Left lung (tissue), 10 donors: ENCODE data around the gene TSPYL6. TPM values are rescaled to one million over a fixed set of nuclear protein-coding genes. Genes with fewer than 3 reads are reported as not detected.

Experiments used
- ATAC-seq: fragments of 200-7000 bp; cut with Tn5 transposase; one replicate; pipeline ENCODE4 v1.9.1; 2020; ENCODE audit warnings: moderate library complexity
- DNase-seq, 4 donors: peaks; one replicate each; pipeline ENCODE4 v3.0.0-alpha.2; 2013 to 2020
- H3K27ac ChIP-seq, 2 donors: fragments of 200-600 bp; sonication (generic) in 1 of 2; one replicate each; pipeline versions ENCODE4 v1.5.0 to v1.8.0; 2020 to 2021
- H3K27me3 ChIP-seq, 2 donors: fragments of 200-600 bp; sonication (generic) in 1 of 2; one replicate each; pipeline versions ENCODE4 v1.5.0 to v1.8.0; 2020 to 2021
- H3K36me3 ChIP-seq, 2 donors: fragments of 200-600 bp; sonication (generic) in 1 of 2; one replicate each; pipeline versions ENCODE4 v1.5.0 to v1.8.0; 2020 to 2021
- H3K4me1 ChIP-seq, 2 donors: fragments of 200-600 bp; one replicate each; pipeline ENCODE4 v1.8.0; 2021
- H3K4me3 ChIP-seq, 2 donors: fragments of 200-600 bp; sonication (generic) in 1 of 2; one replicate each; pipeline versions ENCODE4 v1.5.0 to v1.8.0; 2020 to 2021; ENCODE audit warnings: mild to moderate bottlenecking in 1 of 2
- H3K9me3 ChIP-seq, 2 donors: fragments of 200-600 bp; sonication (generic) in 1 of 2; one replicate each; pipeline versions ENCODE4 v1.5.0 to v1.8.0; 2020 to 2021
- CTCF ChIP-seq, 2 donors: fragments of 200-600 bp; sonication (generic) in 1 of 2; IDR thresholded peaks; one replicate each; pipeline versions ENCODE4 v1.5.0 to v1.8.0; 2021; ENCODE audit warnings: antibody characterized with exemption in 2 of 2
- intact Hi-C, 2 donors: fragments of 100-400 bp; cut with DNase I; formaldehyde crosslinking; loops; one replicate each; pipeline versions ENCODE4 v1.11.2 to v1.14.2; 2022
- polyA plus RNA-seq, 6 donors: library from polyadenylated mRNA; unstranded; fragments of 120-200 nt; gene quantifications; one replicate each; pipeline ENCODE4 v1.2.1, GENCODE V29; 2013; ENCODE audit not compliant: insufficient read length in 6 of 6
- total RNA-seq, 2 donors: library from RNA; stranded (reverse); fragmentation: NEBNext Ultra II Directional; extraction: Animal tissue kit (Norgen Biotek cat#: 25700); gene quantifications; one replicate each; pipeline ENCODE4 v1.2.1, GENCODE V29; 2021
- donor health status: DM: no; HTN: yes; CAD: no.
- donor health status: DM: no; HTN: no; CAD: no.

TSPYL6 gene
- total and polyA plus RNA-seq, 8 donors, result 0.07 to 0.21 (median 0.11) TPM; not detected in 2

GRCh38 chr2:54259413-54260240 is 3.6 kb upstream of the TSPYL6 start:
- intact Hi-C loops, result no loop called here
- no peak for ATAC-seq
- Histone ChIP-seq H3K36me3 (no peaks in the 10 kb centered on the region), H3K27ac (no peak overlapping the region), H3K4me3 (no peak overlapping the region), H3K27me3 (no peaks in the 10 kb centered on the region), H3K9me3 (peaks cover 0 to 11% of the 10 kb centered on the region in 2 donors), H3K4me1 (no peaks in the 10 kb centered on the region)
- DNase-seq, result no peak
- no peak for TF ChIP-seq CTCF (IDR thresholded peaks at IDR 0.05)

- ATAC-seq (no peak), DNase-seq (no peak)
- Histone ChIP-seq H3K4me1 (no peaks in the 10 kb centered on the region), H3K9me3 (peaks cover 0 to 7% of the 10 kb centered on the region in 2 donors), H3K4me3 (no peak overlapping the region), H3K36me3 (no peaks in the 10 kb centered on the region), H3K27me3 (no peaks in the 10 kb centered on the region), H3K27ac (no peak overlapping the region)
- intact Hi-C loops, result no loop called here
- no peak for TF ChIP-seq CTCF (IDR thresholded peaks at IDR 0.05)
Observed at GRCh38 chr2:54258166-54258565, 2.1 kb upstream of the TSPYL6 start.

- Histone ChIP-seq H3K4me1 (no peaks in the 10 kb centered on the region), H3K27me3 (no peaks in the 10 kb centered on the region), H3K27ac (no peak overlapping the region), H3K4me3 (no peak overlapping the region), H3K36me3 (no peaks in the 10 kb centered on the region), H3K9me3 (peaks cover 0 to 7% of the 10 kb centered on the region in 2 donors)
- ATAC-seq (no peak), DNase-seq (peak in 1 of 4 donors; percentile 68)
- intact Hi-C loops, result no loop called here
- no peak for TF ChIP-seq CTCF (IDR thresholded peaks at IDR 0.05)
Observed at GRCh38 chr2:54255230-54256090, 569 bp downstream of the TSPYL6 start.

GRCh38 chr2:54254180-54254579 is 1.8 kb downstream of the TSPYL6 start:
- no peaks in the 10 kb centered on the region for H3K36me3 ChIP-seq
- H3K4me3 ChIP-seq, result no peak overlapping the region
- H3K27me3 ChIP-seq, result no peaks in the 10 kb centered on the region
- no peak for TF ChIP-seq CTCF (IDR thresholded peaks at IDR 0.05)
- no peaks in the 10 kb centered on the region for H3K4me1 ChIP-seq
- no peak overlapping the region for H3K27ac ChIP-seq
- DNase-seq (no peak), ATAC-seq (no peak)
- intact Hi-C loops, result no loop called here
- H3K9me3 ChIP-seq, result peaks cover 0 to 7% of the 10 kb centered on the region in 2 donors

- Histone ChIP-seq H3K36me3 (no peaks in the 10 kb centered on the region), H3K27ac (no peak overlapping the region), H3K4me3 (no peak overlapping the region), H3K27me3 (no peaks in the 10 kb centered on the region), H3K9me3 (no peaks in the 10 kb centered on the region), H3K4me1 (no peaks in the 10 kb centered on the region)
- intact Hi-C loops, result no loop called here
- DNase-seq (no peak), ATAC-seq (no peak)
- no peak for TF ChIP-seq CTCF (IDR thresholded peaks at IDR 0.05)
Observed at GRCh38 chr2:54249629-54250028, 6.4 kb downstream of the TSPYL6 start.
